A549 (cell line): ENCODE results near the gene RAPGEF3. TPM values are rescaled to one million over a fixed set of nuclear protein-coding genes. Genes with fewer than 3 reads are reported as not detected.

Source experiments
- ATAC-seq, 2 experiments: fragments of 200-7000 bp in 1 of 2; fragments of >200 bp in 1 of 2; cut with Nextera tagmentation in 1 of 2; cut with Tn5 transposase in 1 of 2; 3 replicates each; pipeline versions ENCODE4 v1.8.0 to v1.9.1; 2018 to 2020; ENCODE audit warnings: mild to moderate bottlenecking in 1 of 2, moderate library complexity in 1 of 2
- CTCF ChIA-PET: fragments of 300-600 bp; sonication (Branson Sonifier 250); formaldehyde crosslinking; extraction: SDS; loops from one replicate; lab custom pipeline; 2021; ENCODE audit warnings: antibody characterized with exemption, inconsistent platforms; lab: Yijun Ruan, JAX
- POLR2A ChIA-PET: fragments of 350-600 bp; formaldehyde crosslinking; extraction: SDS; loops from one replicate; lab custom pipeline; 2021; ENCODE audit warnings: antibody characterized with exemption, inconsistent platforms; lab: Yijun Ruan, JAX
- DNase-seq, 2 experiments: peaks; one replicate each; pipeline versions ENCODE4 v3.0.0 to v3.0.0-alpha.2; 2011 to 2016; ENCODE audit warnings: low read depth in 1 of 2, low spot score in 1 of 2
- FAIRE-seq: peaks from 2 replicates; lab custom pipeline; 2011; peaks lifted over from hg19 to GRCh38; lab: Jason Lieb, UNC
- H3K27ac ChIP-seq, 2 experiments: fragments of >200 bp; sonication (Bioruptor Twin); formaldehyde crosslinking; 3 replicates each; pipeline ENCODE4 v1.5.1; 2016 to 2017
- H3K4me1 ChIP-seq: fragments of >200 bp; sonication (Bioruptor Twin); formaldehyde crosslinking; 3 replicates; pipeline ENCODE4 v1.6.1; 2016
- H3K4me2 ChIP-seq: fragments of >200 bp; sonication (Bioruptor Twin); formaldehyde crosslinking; 3 replicates; pipeline ENCODE4 v1.6.1; 2016
- H3K4me3 ChIP-seq: fragments of >200 bp; sonication (Bioruptor Twin); formaldehyde crosslinking; 3 replicates; pipeline ENCODE4 v1.5.1; 2016
- H3K9me3 ChIP-seq: fragments of >200 bp; sonication (Bioruptor Twin); formaldehyde crosslinking; 3 replicates; pipeline ENCODE4 v1.6.1; 2016
- ATOH8 ChIP-seq: fragments of 250-450 bp; sonication (Bioruptor Pico); IDR thresholded peaks from 2 replicates; pipeline ENCODE4 v1.5.0; 2020; ENCODE audit warnings: low read depth, mild to moderate bottlenecking, moderate library complexity
- CBX2 ChIP-seq: fragments of 200-600 bp; sonication (generic); IDR thresholded peaks from 2 replicates; pipeline ENCODE4 v1.6.1; 2016; ENCODE audit warnings: low read depth, mild to moderate bottlenecking, borderline replicate concordance
- CHD2 ChIP-seq: fragments of 150-350 bp; IDR thresholded peaks from 2 replicates; pipeline ENCODE4 v1.6.1; 2014; ENCODE audit warnings: low read length; ENCODE audit not compliant: partially characterized antibody
- EHF ChIP-seq: fragments of 250-450 bp; sonication (Bioruptor Pico); IDR thresholded peaks from 2 replicates; pipeline ENCODE4 v1.5.0; 2020; ENCODE audit warnings: mild to moderate bottlenecking
- HDAC2 ChIP-seq: fragments of 200-600 bp; sonication (generic); IDR thresholded peaks from 2 replicates; pipeline ENCODE4 v1.6.1; 2016
- HEYL ChIP-seq: fragments of 250-450 bp; sonication (Bioruptor Pico); IDR thresholded peaks from 2 replicates; pipeline ENCODE4 v1.8.0; 2021; ENCODE audit warnings: mild to moderate bottlenecking, moderate library complexity
- HOXA7 ChIP-seq: fragments of 250-450 bp; sonication (Bioruptor Pico); IDR thresholded peaks from 2 replicates; pipeline ENCODE4 v1.5.0; 2020; ENCODE audit warnings: mild to moderate bottlenecking, moderate library complexity
- JUN ChIP-seq, 2 experiments: fragments of >200 bp; sonication (Bioruptor Twin); formaldehyde crosslinking; IDR thresholded peaks; 2 replicates in 1 of 2; 3 replicates in 1 of 2; pipeline ENCODE4 v1.6.1; 2016 to 2017
- KDM5A ChIP-seq: fragments of 200-600 bp; sonication (generic); IDR thresholded peaks from 2 replicates; pipeline ENCODE4 v1.6.1; 2016; ENCODE audit warnings: antibody characterized with exemption, mild to moderate bottlenecking
- PBX3 ChIP-seq: IDR thresholded peaks from 2 replicates; pipeline ENCODE4 v1.6.1; 2012
- RARB ChIP-seq: fragments of 250-450 bp; sonication (Bioruptor Pico); IDR thresholded peaks from 2 replicates; pipeline ENCODE4 v1.8.0; 2021; ENCODE audit warnings: mild to moderate bottlenecking, moderate library complexity
- ZC3H11A ChIP-seq: fragments of 450-650 bp; IDR thresholded peaks from 2 replicates; pipeline ENCODE4 v1.6.1; 2014; ENCODE audit warnings: antibody characterized with exemption, mild to moderate bottlenecking
- ZFP36 ChIP-seq: fragments of 450-650 bp; IDR thresholded peaks from 2 replicates; pipeline ENCODE4 v1.6.1; 2014; ENCODE audit warnings: borderline replicate concordance; ENCODE audit not compliant: partially characterized antibody
- ZNF302 ChIP-seq: fragments of 250-450 bp; sonication (Bioruptor Pico); IDR thresholded peaks from 2 replicates; pipeline ENCODE4 v1.9.0; 2021; ENCODE audit warnings: inconsistent platforms, mild to moderate bottlenecking, moderate library complexity
- ZSCAN20 ChIP-seq: fragments of 250-450 bp; sonication (Bioruptor Pico); IDR thresholded peaks from 2 replicates; pipeline ENCODE4 v1.8.0; 2022; ENCODE audit warnings: mild to moderate bottlenecking, moderate library complexity
- WGBS: methylation state at CpG from one replicate; pipeline ENCODE4 v1.1.6; 2017; ENCODE audit errors: missing lambda C conversion rate; 5-methylcytosine and 5-hydroxymethylcytosine counted together
- polyA plus RNA-seq, 4 experiments: library from polyadenylated mRNA; depleted of rRNA in 3 of 4; stranded (reverse); fragments of >200 nt; fragmentation: RNase III in 1 of 4; extraction: RNeasy Plus Mini Kit Qiagen cat#74134 plus additional on column Dnase treatment in 1 of 4; gene quantifications; 2 replicates in 3 of 4; 3 replicates in 1 of 4; pipeline ENCODE4 v1.2.3, GENCODE V29; 2011 to 2017
- TF ChIP-seq, protein P1 (sequence below): fragments of >200 bp; sonication (Bioruptor Twin); formaldehyde crosslinking; IDR thresholded peaks from 3 replicates; pipeline ENCODE4 v1.5.1; 2016
- TF ChIP-seq, protein P2 (sequence below): fragments of 250-450 bp; sonication (Bioruptor Pico); IDR thresholded peaks from 2 replicates; pipeline ENCODE4 v1.5.0; 2021; ENCODE audit warnings: mild to moderate bottlenecking, moderate library complexity, borderline replicate concordance
- TF ChIP-seq, protein P3 (sequence below): fragments of >200 bp; sonication (Bioruptor Twin); formaldehyde crosslinking; IDR thresholded peaks from 3 replicates; pipeline ENCODE4 v1.6.1; 2016

The RAPGEF3 gene
- polyA plus RNA-seq, 2 of the 4 experiments (the other 2 are of a cell fraction) = 0.70 to 0.89 TPM

GRCh38 chr12:47730341-47730744 is 28.3 kb downstream of the RAPGEF3 start:
- no peak for ATAC-seq
- CTCF ChIA-PET = interaction anchor here (1.3 to 43.9 kb wide), 5 partner anchors 11 to 107 kb away, joined by 3 to 1399 read pairs (median 202); partner anchors contain the start of gene SLC48A1
- no peak for FAIRE-seq
- Histone ChIP-seq H3K9me3 (no peaks in the 10 kb centered on the region), H3K4me1 (no peaks in the 10 kb centered on the region), H3K4me2 (no peak overlapping the region), H3K27ac (no peak overlapping the region), H3K4me3 (no peak overlapping the region)
- 82% methylated on average over 8 of the region's 8 CpGs for WGBS
- no peak for DNase-seq
- POLR2A ChIA-PET = interaction anchor here (1.1 kb wide), 1 partner anchor 24 kb away, joined by 3 read pairs; the partner anchor contains the start of gene RPAP3
- no peak for TF ChIP-seq ZFP36
- TF ChIP-seq RARB = no peak
- TF ChIP-seq KDM5A = no peak
- no peak for TF ChIP-seq HEYL (CRISPR knock-in tag)
- no peak for TF ChIP-seq JUN (IDR thresholded peaks at IDR 0.05)
- TF ChIP-seq CBX2 = no peak
- TF ChIP-seq PBX3 = no peak
- TF ChIP-seq, protein P1, sequence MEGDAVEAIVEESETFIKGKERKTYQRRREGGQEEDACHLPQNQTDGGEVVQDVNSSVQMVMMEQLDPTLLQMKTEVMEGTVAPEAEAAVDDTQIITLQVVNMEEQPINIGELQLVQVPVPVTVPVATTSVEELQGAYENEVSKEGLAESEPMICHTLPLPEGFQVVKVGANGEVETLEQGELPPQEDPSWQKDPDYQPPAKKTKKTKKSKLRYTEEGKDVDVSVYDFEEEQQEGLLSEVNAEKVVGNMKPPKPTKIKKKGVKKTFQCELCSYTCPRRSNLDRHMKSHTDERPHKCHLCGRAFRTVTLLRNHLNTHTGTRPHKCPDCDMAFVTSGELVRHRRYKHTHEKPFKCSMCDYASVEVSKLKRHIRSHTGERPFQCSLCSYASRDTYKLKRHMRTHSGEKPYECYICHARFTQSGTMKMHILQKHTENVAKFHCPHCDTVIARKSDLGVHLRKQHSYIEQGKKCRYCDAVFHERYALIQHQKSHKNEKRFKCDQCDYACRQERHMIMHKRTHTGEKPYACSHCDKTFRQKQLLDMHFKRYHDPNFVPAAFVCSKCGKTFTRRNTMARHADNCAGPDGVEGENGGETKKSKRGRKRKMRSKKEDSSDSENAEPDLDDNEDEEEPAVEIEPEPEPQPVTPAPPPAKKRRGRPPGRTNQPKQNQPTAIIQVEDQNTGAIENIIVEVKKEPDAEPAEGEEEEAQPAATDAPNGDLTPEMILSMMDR = no peak
- no peak for TF ChIP-seq HOXA7 (CRISPR knock-in tag)
- no peak for TF ChIP-seq ZSCAN20 (CRISPR knock-in tag)
- TF ChIP-seq HDAC2 = no peak

DNA sequence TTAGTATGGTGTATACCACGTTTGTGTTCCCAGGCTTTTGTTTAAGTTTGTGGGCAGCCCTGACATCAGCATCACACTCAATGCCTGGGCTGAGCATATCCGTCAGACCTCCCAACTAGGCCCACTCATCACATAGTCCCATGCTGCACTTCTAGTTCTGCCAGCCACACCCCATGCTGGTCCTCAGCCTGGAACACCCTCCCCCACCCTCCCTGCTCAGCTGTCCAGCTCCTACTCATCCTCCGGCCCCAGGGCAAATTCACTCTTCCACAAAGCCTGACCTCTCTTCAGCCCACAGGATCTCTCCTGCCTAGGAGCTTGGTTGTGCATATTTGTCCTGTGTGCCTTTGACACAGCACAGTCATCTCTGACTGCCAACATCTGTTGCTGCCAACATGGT is 29.4 kb downstream of the RAPGEF3 start:
- no peak overlapping the region for H3K4me3 ChIP-seq
- H3K27ac ChIP-seq = no peak overlapping the region
- no peak for ATAC-seq
- DNase-seq = no peak
- H3K4me2 ChIP-seq = no peak overlapping the region
- no peak for FAIRE-seq
- H3K4me1 ChIP-seq = no peaks in the 10 kb centered on the region
- no peaks in the 10 kb centered on the region for H3K9me3 ChIP-seq
- WGBS = 68% methylated on average over 3 of the region's 3 CpGs
- POLR2A ChIA-PET = no interaction called here
- TF ChIP-seq ATOH8 (CRISPR knock-in tag) (no peak), RARB (no peak), EHF (CRISPR knock-in tag) (no peak), ZNF302 (CRISPR knock-in tag) (no peak), ZC3H11A (no peak), HEYL (CRISPR knock-in tag) (no peak), CHD2 (no peak), CBX2 (no peak)
- TF ChIP-seq, protein P2, sequence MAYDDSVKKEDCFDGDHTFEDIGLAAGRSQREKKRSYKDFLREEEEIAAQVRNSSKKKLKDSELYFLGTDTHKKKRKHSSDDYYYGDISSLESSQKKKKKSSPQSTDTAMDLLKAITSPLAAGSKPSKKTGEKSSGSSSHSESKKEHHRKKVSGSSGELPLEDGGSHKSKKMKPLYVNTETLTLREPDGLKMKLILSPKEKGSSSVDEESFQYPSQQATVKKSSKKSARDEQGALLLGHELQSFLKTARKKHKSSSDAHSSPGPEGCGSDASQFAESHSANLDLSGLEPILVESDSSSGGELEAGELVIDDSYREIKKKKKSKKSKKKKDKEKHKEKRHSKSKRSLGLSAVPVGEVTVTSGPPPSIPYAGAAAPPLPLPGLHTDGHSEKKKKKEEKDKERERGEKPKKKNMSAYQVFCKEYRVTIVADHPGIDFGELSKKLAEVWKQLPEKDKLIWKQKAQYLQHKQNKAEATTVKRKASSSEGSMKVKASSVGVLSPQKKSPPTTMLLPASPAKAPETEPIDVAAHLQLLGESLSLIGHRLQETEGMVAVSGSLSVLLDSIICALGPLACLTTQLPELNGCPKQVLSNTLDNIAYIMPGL (CRISPR knock-in tag) = no peak
- TF ChIP-seq, protein P3, sequence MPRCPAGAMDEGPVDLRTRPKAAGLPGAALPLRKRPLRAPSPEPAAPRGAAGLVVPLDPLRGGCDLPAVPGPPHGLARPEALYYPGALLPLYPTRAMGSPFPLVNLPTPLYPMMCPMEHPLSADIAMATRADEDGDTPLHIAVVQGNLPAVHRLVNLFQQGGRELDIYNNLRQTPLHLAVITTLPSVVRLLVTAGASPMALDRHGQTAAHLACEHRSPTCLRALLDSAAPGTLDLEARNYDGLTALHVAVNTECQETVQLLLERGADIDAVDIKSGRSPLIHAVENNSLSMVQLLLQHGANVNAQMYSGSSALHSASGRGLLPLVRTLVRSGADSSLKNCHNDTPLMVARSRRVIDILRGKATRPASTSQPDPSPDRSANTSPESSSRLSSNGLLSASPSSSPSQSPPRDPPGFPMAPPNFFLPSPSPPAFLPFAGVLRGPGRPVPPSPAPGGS = no peak
- CTCF ChIA-PET = interaction anchor here (2.5 to 43.9 kb wide), 4 partner anchors 12 to 109 kb away, joined by 10 to 1399 read pairs (median 269); partner anchors contain the start of gene SLC48A1
